Prostate gland (tissue), 2 donors: ENCODE results near the gene ATP13A4. TPM values are rescaled to one million over a fixed set of nuclear protein-coding genes. Genes with fewer than 3 reads are reported as not detected.
"Not testable (repeated sequence)": the region's sequence is repeated elsewhere in the genome, so short reads cannot be mapped to it uniquely, and the experiment has no call there.

Experiments
- DNase-seq: peaks from one replicate; pipeline ENCODE4 v3.0.0-alpha.2; 2019; ENCODE audit warnings: low spot score
- H3K27ac ChIP-seq, 2 donors: fragments of 200-600 bp; sonication (generic); 2 replicates each; pipeline ENCODE4 v1.5.1; 2017 to 2019
- H3K27me3 ChIP-seq: fragments of 200-600 bp; sonication (generic); replicated peaks from 2 replicates; pipeline ENCODE4 v1.5.1; 2019; ENCODE audit not compliant: insufficient read depth
- H3K36me3 ChIP-seq, 2 donors: fragments of 200-600 bp; sonication (generic); 1 replicate in 1 of 2; 2 replicates in 1 of 2; pipeline versions ENCODE4 v1.5.1 to v1.8.1; 2017 to 2019
- H3K4me1 ChIP-seq: fragments of 200-600 bp; sonication (generic); replicated peaks from 2 replicates; pipeline ENCODE4 v1.5.1; 2019
- H3K4me3 ChIP-seq, 2 donors: fragments of 200-600 bp; sonication (generic); 2 replicates each; pipeline ENCODE4 v1.5.1; 2017 to 2019
- H3K9me3 ChIP-seq: fragments of 200-600 bp; sonication (generic); 2 replicates; pipeline ENCODE4 v1.5.1; 2017
- CTCF ChIP-seq, 4 experiments: fragments of 200-600 bp in 2 of 4; fragments of 450-650 bp in 2 of 4; sonication (generic) in 2 of 4; IDR thresholded peaks; 1 replicate in 3 of 4; 2 replicates in 1 of 4; pipeline ENCODE4 v1.5.1; 2016 to 2019; ENCODE audit warnings: antibody characterized with exemption in 4 of 4, mild to moderate bottlenecking in 2 of 4, moderate library complexity in 2 of 4
- POLR2A ChIP-seq: fragments of 450-650 bp; IDR thresholded peaks from one replicate; pipeline ENCODE4 v1.6.1; 2016; ENCODE audit warnings: antibody characterized with exemption, mild to moderate bottlenecking
- POLR2AphosphoS5 ChIP-seq: sonication (generic); formaldehyde crosslinking; IDR thresholded peaks from one replicate; pipeline ENCODE4 v1.6.1; 2017; ENCODE audit warnings: antibody characterized with exemption
- WGBS: methylation state at CpG from one replicate; pipeline ENCODE4 v1.1.5; 2018; 5-methylcytosine and 5-hydroxymethylcytosine counted together
- intact Hi-C: fragments of 100-400 bp; cut with DNase I; formaldehyde crosslinking; loops from one replicate; pipeline ENCODE4 v1.14.2; 2022
- total RNA-seq, 2 donors: library from RNA; depleted of rRNA; stranded (reverse); fragments of >200 nt; gene quantifications; one replicate each; pipeline ENCODE4 v1.1.0, GENCODE V29; 2016

Gene ATP13A4
- total RNA-seq, 2 donors from 2014 or later: 2.0 TPM; not detected in 1

GRCh38 chr3:193552923-193553322 is 1.8 kb downstream of the ATP13A4 start:
- no peak overlapping the region for H3K27ac ChIP-seq
- H3K4me3 ChIP-seq: no peak overlapping the region
- H3K9me3 ChIP-seq: no peaks in the 10 kb centered on the region
- no peaks in the 10 kb centered on the region for H3K36me3 ChIP-seq
- DNase-seq: no peak
- no peak for TF ChIP-seq POLR2AphosphoS5
- TF ChIP-seq POLR2A: no peak
- TF ChIP-seq CTCF (IDR thresholded peaks at IDR 0.05): no peak
- no peaks in the 10 kb centered on the region for H3K27me3 ChIP-seq
- WGBS: 56% methylated on average over 1 of the region's 1 CpG
- intact Hi-C loops: no loop called here
- H3K4me1 ChIP-seq: no peaks in the 10 kb centered on the region

- WGBS: 31% methylated on average over 4 of the region's 4 CpGs
- intact Hi-C loops: no loop called here
- H3K9me3 ChIP-seq: no peaks in the 10 kb centered on the region
- no peak for DNase-seq
- H3K4me1 ChIP-seq: no peaks in the 10 kb centered on the region
- H3K27me3 ChIP-seq: no peaks in the 10 kb centered on the region
- no peaks in the 10 kb centered on the region for H3K36me3 ChIP-seq
- H3K27ac ChIP-seq: no peak overlapping the region
- H3K4me3 ChIP-seq: no peak overlapping the region
- no peak for TF ChIP-seq POLR2A
Observed at GRCh38 chr3:193548406-193548805, 6.3 kb downstream of the ATP13A4 start.

GRCh38 chr3:193546129-193546528 is 8.6 kb downstream of the ATP13A4 start:
- TF ChIP-seq POLR2A: no peak
- no peak for TF ChIP-seq POLR2AphosphoS5
- Histone ChIP-seq H3K27me3 (no peaks in the 10 kb centered on the region), H3K9me3 (no peaks in the 10 kb centered on the region), H3K27ac (no peak overlapping the region), H3K4me1 (no peaks in the 10 kb centered on the region), H3K4me3 (no peak overlapping the region), H3K36me3 (no peaks in the 10 kb centered on the region)
- DNase-seq: no peak
- intact Hi-C loops: no loop called here

GRCh38 chr3:193545304-193545703 is 9.4 kb downstream of the ATP13A4 start:
- intact Hi-C loops: no loop called here
- WGBS: 95% methylated on average over 1 of the region's 1 CpG
- Histone ChIP-seq H3K9me3 (no peaks in the 10 kb centered on the region), H3K4me3 (no peak overlapping the region), H3K36me3 (no peaks in the 10 kb centered on the region), H3K27me3 (no peaks in the 10 kb centered on the region), H3K27ac (no peak overlapping the region), H3K4me1 (no peaks in the 10 kb centered on the region)
- no peak for TF ChIP-seq POLR2AphosphoS5
- TF ChIP-seq CTCF (IDR thresholded peaks at IDR 0.05): no peak
- no peak for TF ChIP-seq POLR2A
- no peak for DNase-seq

GRCh38 chr3:193544289-193544688 is 10.4 kb downstream of the ATP13A4 start:
- no peaks in the 10 kb centered on the region for H3K27me3 ChIP-seq
- 77% methylated on average over 1 of the region's 1 CpG for WGBS
- intact Hi-C loops: no loop called here
- TF ChIP-seq POLR2A: no peak
- TF ChIP-seq POLR2AphosphoS5: no peak
- TF ChIP-seq CTCF (IDR thresholded peaks at IDR 0.05): no peak
- DNase-seq: no peak
- H3K36me3 ChIP-seq: no peaks in the 10 kb centered on the region
- no peak overlapping the region for H3K27ac ChIP-seq
- no peaks in the 10 kb centered on the region for H3K4me1 ChIP-seq
- no peaks in the 10 kb centered on the region for H3K9me3 ChIP-seq
- H3K4me3 ChIP-seq: no peak overlapping the region

- no peak for TF ChIP-seq CTCF (IDR thresholded peaks at IDR 0.05)
- TF ChIP-seq POLR2AphosphoS5: no peak
- no peaks in the 10 kb centered on the region for H3K9me3 ChIP-seq
- no peaks in the 10 kb centered on the region for H3K4me1 ChIP-seq
- intact Hi-C loops: no loop called here
- H3K4me3 ChIP-seq: no peak overlapping the region
- no peaks in the 10 kb centered on the region for H3K27me3 ChIP-seq
- H3K36me3 ChIP-seq: no peaks in the 10 kb centered on the region
- WGBS: 77% methylated on average over 7 of the region's 7 CpGs
- H3K27ac ChIP-seq: no peak overlapping the region
- DNase-seq: no peak
Observed at GRCh38 chr3:193530231-193531165, 24.2 kb downstream of the ATP13A4 start.

GRCh38 chr3:193526085-193526484 is 28.6 kb downstream of the ATP13A4 start:
- WGBS: 77% methylated on average over 2 of the region's 2 CpGs

More at GRCh38 chr3:193526085-193526484, 28.6 kb downstream of the ATP13A4 start:
- DNase-seq, intact Hi-C loops, H3K36me3 ChIP-seq, H3K4me3 ChIP-seq, H3K27ac ChIP-seq, H3K9me3 ChIP-seq, H3K4me1 ChIP-seq, H3K27me3 ChIP-seq: not testable (repeated sequence)
